GM23338 (cell line): ENCODE results near the gene EMC1. TPM values are rescaled to one million over a fixed set of nuclear protein-coding genes. Genes with fewer than 3 reads are reported as not detected.

ENCODE experiments used
- ATAC-seq: fragments of 200-7000 bp; cut with Tn5 transposase; 3 replicates; pipeline ENCODE4 v1.9.1; 2020
- DNase-seq: peaks from one replicate; pipeline ENCODE4 v3.0.0-alpha.2; 2015; ENCODE audit warnings: low spot score
- H2AFZ ChIP-seq: fragments of 200-600 bp; sonication (generic); 2 replicates; pipeline ENCODE4 v1.8.0; 2016; ENCODE audit warnings: antibody characterized with exemption, mild to moderate bottlenecking, moderate library complexity
- H3F3A ChIP-seq: fragments of 200-600 bp; sonication (generic); replicated peaks from 2 replicates; pipeline ENCODE4 v1.8.0; 2017; ENCODE audit warnings: antibody characterized with exemption, mixed run types, low read depth
- H3K27ac ChIP-seq: fragments of 200-600 bp; sonication (generic); 2 replicates; pipeline ENCODE4 v1.6.1; 2016; ENCODE audit warnings: low read depth
- H3K27me3 ChIP-seq: fragments of 200-600 bp; sonication (generic); 2 replicates; pipeline ENCODE4 v1.8.0; 2016; ENCODE audit warnings: mild to moderate bottlenecking, mixed run types, moderate library complexity; ENCODE audit not compliant: insufficient read depth
- H3K36me3 ChIP-seq: fragments of 200-600 bp; sonication (generic); 2 replicates; pipeline ENCODE4 v1.8.0; 2016; ENCODE audit warnings: mild to moderate bottlenecking; ENCODE audit not compliant: insufficient read depth
- H3K4me1 ChIP-seq: fragments of 200-600 bp; sonication (generic); 2 replicates; pipeline ENCODE4 v1.8.0; 2016; ENCODE audit warnings: mild to moderate bottlenecking, moderate library complexity; ENCODE audit not compliant: insufficient read depth
- H3K4me2 ChIP-seq: fragments of 200-600 bp; sonication (generic); 2 replicates; pipeline ENCODE4 v1.7.1; 2017; ENCODE audit warnings: mixed run types
- H3K4me3 ChIP-seq: fragments of 200-600 bp; sonication (generic); 2 replicates; pipeline ENCODE4 v1.6.1; 2016; ENCODE audit warnings: mixed run types
- H3K79me2 ChIP-seq: fragments of 200-600 bp; sonication (generic); replicated peaks from 2 replicates; pipeline ENCODE4 v1.8.0; 2017; ENCODE audit warnings: mild to moderate bottlenecking; ENCODE audit not compliant: insufficient read depth
- H3K9me2 ChIP-seq: fragments of 200-600 bp; sonication (generic); 2 replicates; pipeline ENCODE4 v1.8.0; 2017; ENCODE audit not compliant: insufficient read depth
- H4K20me1 ChIP-seq: fragments of 200-600 bp; sonication (generic); replicated peaks from 2 replicates; pipeline ENCODE4 v1.8.0; 2017; ENCODE audit warnings: mild to moderate bottlenecking; ENCODE audit not compliant: insufficient read depth
- H3K27ac Mint-ChIP-seq: 2 replicates; pipeline ENCODE4 v1.8.0; 2020; ENCODE audit warnings: inconsistent platforms, mild to moderate bottlenecking, moderate library complexity, mixed read lengths
- H3K27me3 Mint-ChIP-seq: 3 replicates; pipeline ENCODE4 v1.8.0; 2022; ENCODE audit warnings: low read depth, mild to moderate bottlenecking, moderate library complexity, mixed read lengths, inconsistent platforms; ENCODE audit not compliant: insufficient read depth, poor library complexity
- H3K36me3 Mint-ChIP-seq: 3 replicates; pipeline ENCODE4 v1.8.0; 2021; ENCODE audit warnings: low read depth, mild to moderate bottlenecking, inconsistent platforms, moderate library complexity, mixed read lengths
- H3K4me1 Mint-ChIP-seq: 3 replicates; pipeline ENCODE4 v1.8.0; 2020; ENCODE audit warnings: mild to moderate bottlenecking, inconsistent platforms, mixed read lengths
- H3K4me3 Mint-ChIP-seq: 3 replicates; pipeline ENCODE4 v1.8.0; 2021; ENCODE audit warnings: moderate library complexity, mild to moderate bottlenecking, inconsistent platforms, mixed read lengths
- H3K9me3 Mint-ChIP-seq: 3 replicates; pipeline ENCODE4 v1.8.0; 2020; ENCODE audit warnings: moderate library complexity, mild to moderate bottlenecking, inconsistent platforms, mixed read lengths
- CREB1 ChIP-seq: fragments of 250-450 bp; sonication (Bioruptor Pico); IDR thresholded peaks from 2 replicates; pipeline ENCODE4 v1.5.0; 2020; ENCODE audit warnings: low read depth, mild to moderate bottlenecking, moderate library complexity
- CTCF ChIP-seq, 2 experiments: fragments of 200-600 bp in 1 of 2; sonication (generic) in 1 of 2; conservative IDR thresholded peaks; 2 replicates each; pipeline versions ENCODE4 v1.5.1 to v1.6.1; 2016 to 2017; ENCODE audit warnings: antibody characterized with exemption in 2 of 2, low read depth in 2 of 2, mild to moderate bottlenecking in 2 of 2, moderate library complexity in 1 of 2
- ETS1 ChIP-seq: IDR thresholded peaks from 2 replicates; pipeline ENCODE4 v1.6.1; 2016; ENCODE audit warnings: antibody characterized with exemption
- EZH2 ChIP-seq: fragments of 200-600 bp; sonication (generic); IDR thresholded peaks from one replicate; pipeline ENCODE4 v1.8.0; 2017; ENCODE audit warnings: antibody characterized with exemption, mild to moderate bottlenecking, low read depth; ENCODE audit not compliant: unreplicated experiment
- EZH2phosphoT487 ChIP-seq: fragments of 200-600 bp; sonication (generic); IDR thresholded peaks from one replicate; pipeline ENCODE4 v1.8.1; 2018; ENCODE audit warnings: antibody characterized with exemption; ENCODE audit not compliant: unreplicated experiment
- JUNB ChIP-seq: IDR thresholded peaks from one replicate; pipeline ENCODE4 v1.6.1; 2016; ENCODE audit warnings: antibody characterized with exemption; ENCODE audit not compliant: unreplicated experiment
- NANOG ChIP-seq: IDR thresholded peaks from 2 replicates; pipeline ENCODE4 v1.6.1; 2016; ENCODE audit warnings: antibody characterized with exemption, borderline replicate concordance
- POLR2AphosphoS5 ChIP-seq: IDR thresholded peaks from 2 replicates; pipeline ENCODE4 v1.6.1; 2016; ENCODE audit warnings: antibody characterized with exemption, low read depth
- REST ChIP-seq: IDR thresholded peaks from one replicate; pipeline ENCODE4 v1.6.1; 2018; ENCODE audit warnings: antibody characterized with exemption; ENCODE audit not compliant: unreplicated experiment
- STAT1 ChIP-seq: IDR thresholded peaks from one replicate; pipeline ENCODE4 v1.6.1; 2016; ENCODE audit warnings: antibody characterized with exemption; ENCODE audit not compliant: unreplicated experiment
- ZNF114 ChIP-seq: fragments of 250-450 bp; sonication (Bioruptor Pico); IDR thresholded peaks from 2 replicates; pipeline ENCODE4 v1.5.0; 2020; ENCODE audit warnings: mild to moderate bottlenecking, moderate library complexity
- ZNF331 ChIP-seq: fragments of 250-450 bp; sonication (Bioruptor Pico); IDR thresholded peaks from 2 replicates; pipeline ENCODE4 v1.5.0; 2020; ENCODE audit warnings: low read depth, mild to moderate bottlenecking, moderate library complexity
- ZNF462 ChIP-seq: fragments of 250-450 bp; sonication (Bioruptor Pico); IDR thresholded peaks from 2 replicates; pipeline ENCODE4 v1.5.0; 2020; ENCODE audit warnings: mild to moderate bottlenecking, moderate library complexity
- polyA plus RNA-seq: library from polyadenylated mRNA; unstranded; fragments of >200 nt; fragmentation: Nextera tagmentation; extraction: Ambion mirVana; gene quantifications from 2 replicates; pipeline ENCODE4 v1.2.1, GENCODE V29; 2016
- total RNA-seq: library from RNA; depleted of rRNA; stranded (reverse); fragments of >200 nt; shearing (Covaris generic); gene quantifications from 2 replicates; pipeline ENCODE4 v1.2.3, GENCODE V29; 2014

The EMC1 gene
- total and polyA plus RNA-seq, 2 experiments from 2014 or later: 17.6 to 53.0 TPM

GRCh38 chr1:19186001-19186400, 65.3 kb downstream of the EMC1 start:
- H3K4me3 ChIP-seq: no peak overlapping the region
- H3K9me2 ChIP-seq: no peaks in the 10 kb centered on the region
- Mint-ChIP-seq H3K4me1 (peaks cover 12% of the 10 kb centered on the region), H3K4me3 (no peak overlapping the region), H3K27ac (no peak overlapping the region), H3K9me3 (no peaks in the 10 kb centered on the region), H3K27me3 (peaks cover 2% of the 10 kb centered on the region), H3K36me3 (peaks cover 88% of the 10 kb centered on the region)
- no peak overlapping the region for H3K27ac ChIP-seq
- H3K4me2 ChIP-seq: no peak overlapping the region
- H3K79me2 ChIP-seq: peaks cover 37% of the 10 kb centered on the region
- H3F3A ChIP-seq: no peaks in the 10 kb centered on the region
- peaks cover 86% of the 10 kb centered on the region for H3K36me3 ChIP-seq
- H2AFZ ChIP-seq: no peak overlapping the region
- no peaks in the 10 kb centered on the region for H3K27me3 ChIP-seq
- no peaks in the 10 kb centered on the region; the same call in 1 of the 2 replicates for H3K4me1 ChIP-seq
- DNase-seq (no peak), ATAC-seq (no peak)
- TF ChIP-seq NANOG (no peak), STAT1 (no peak), REST (no peak), POLR2AphosphoS5 (no peak), EZH2 (no peak), JUNB (no peak), CREB1 (CRISPR knock-in tag) (no peak), EZH2phosphoT487 (no peak), ZNF114 (CRISPR knock-in tag) (no peak), ZNF462 (no peak), ZNF331 (CRISPR knock-in tag) (no peak), CTCF (conservative IDR thresholded peaks at IDR 0.05; ENCODE audit: low read depth in 2 of 2) (no peak), ETS1 (no peak)
- H4K20me1 ChIP-seq: peaks cover 41% of the 10 kb centered on the region
